HFFc6 (cell line): ENCODE data around the gene SNCAIP. TPM values are rescaled to one million over a fixed set of nuclear protein-coding genes. Genes with fewer than 3 reads are reported as not detected.

Experiments
- DNase-seq: peaks from one replicate; pipeline ENCODE4 v3.0.0-alpha.2; 2018
- H3K27ac Mint-ChIP-seq: 2 replicates; pipeline ENCODE4 v1.8.0; 2020; ENCODE audit warnings: mild to moderate bottlenecking, mixed read lengths
- H3K27me3 Mint-ChIP-seq: 2 replicates; pipeline ENCODE4 v1.8.0; 2021; ENCODE audit warnings: mild to moderate bottlenecking, moderate library complexity, mixed read lengths; ENCODE audit not compliant: insufficient read depth
- H3K36me3 Mint-ChIP-seq: 2 replicates; pipeline ENCODE4 v1.8.0; 2021; ENCODE audit warnings: low read depth, mixed read lengths
- H3K4me1 Mint-ChIP-seq: 2 replicates; pipeline ENCODE4 v1.8.0; 2020; ENCODE audit warnings: low read depth, mixed read lengths
- H3K4me3 Mint-ChIP-seq: 2 replicates; pipeline ENCODE4 v1.8.0; 2020; ENCODE audit warnings: mild to moderate bottlenecking, moderate library complexity, mixed read lengths
- H3K9me3 Mint-ChIP-seq: 2 replicates; pipeline ENCODE4 v1.8.0; 2020; ENCODE audit warnings: mild to moderate bottlenecking, mixed read lengths
- total RNA-seq, 6 experiments: library from RNA; stranded (reverse); fragmentation: NEBNext Ultra II Directional; extraction: Animal tissue kit (Norgen Biotek cat#: 25700); gene quantifications; 2 replicates in 1 of 6; 3 replicates in 5 of 6; pipeline ENCODE4 v1.2.3, GENCODE V29; 2021
- TF ChIP-seq, protein P1 (sequence below): fragments of 200-600 bp; sonication (generic); IDR thresholded peaks from 2 replicates; pipeline ENCODE4 v1.5.0; 2021; ENCODE audit warnings: antibody characterized with exemption, mild to moderate bottlenecking

SNCAIP gene
- total RNA-seq, 6 experiments from 2014 or later = 0.09 to 2.7 (median 1.3) TPM

DNA sequence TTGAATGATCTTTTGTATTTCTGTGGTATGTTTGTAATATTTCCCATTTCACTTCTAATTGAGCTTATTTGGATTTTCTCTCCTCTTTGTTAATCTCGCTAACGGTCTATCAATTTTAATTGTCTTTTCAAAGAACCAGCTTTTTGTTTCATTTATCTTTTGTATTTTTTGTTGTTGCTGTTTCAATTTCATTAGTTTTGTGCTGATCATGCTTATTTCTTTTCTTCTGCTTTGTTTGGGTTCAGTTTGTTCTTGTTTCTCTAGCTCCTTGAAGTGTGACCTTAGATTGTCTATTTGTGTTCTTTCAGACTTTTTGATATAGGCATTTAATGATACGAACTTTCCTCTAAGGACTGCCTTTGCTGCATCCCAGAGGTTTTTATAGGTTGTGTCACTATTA lies 28.4 kb upstream of the SNCAIP start:
- DNase-seq = no peak
- H3K36me3 Mint-ChIP-seq = no peaks in the 10 kb centered on the region
- H3K4me1 Mint-ChIP-seq = no peaks in the 10 kb centered on the region
- H3K27ac Mint-ChIP-seq = no peak overlapping the region
- no peak overlapping the region for H3K4me3 Mint-ChIP-seq
- no peaks in the 10 kb centered on the region for H3K9me3 Mint-ChIP-seq
- TF ChIP-seq, protein P1, sequence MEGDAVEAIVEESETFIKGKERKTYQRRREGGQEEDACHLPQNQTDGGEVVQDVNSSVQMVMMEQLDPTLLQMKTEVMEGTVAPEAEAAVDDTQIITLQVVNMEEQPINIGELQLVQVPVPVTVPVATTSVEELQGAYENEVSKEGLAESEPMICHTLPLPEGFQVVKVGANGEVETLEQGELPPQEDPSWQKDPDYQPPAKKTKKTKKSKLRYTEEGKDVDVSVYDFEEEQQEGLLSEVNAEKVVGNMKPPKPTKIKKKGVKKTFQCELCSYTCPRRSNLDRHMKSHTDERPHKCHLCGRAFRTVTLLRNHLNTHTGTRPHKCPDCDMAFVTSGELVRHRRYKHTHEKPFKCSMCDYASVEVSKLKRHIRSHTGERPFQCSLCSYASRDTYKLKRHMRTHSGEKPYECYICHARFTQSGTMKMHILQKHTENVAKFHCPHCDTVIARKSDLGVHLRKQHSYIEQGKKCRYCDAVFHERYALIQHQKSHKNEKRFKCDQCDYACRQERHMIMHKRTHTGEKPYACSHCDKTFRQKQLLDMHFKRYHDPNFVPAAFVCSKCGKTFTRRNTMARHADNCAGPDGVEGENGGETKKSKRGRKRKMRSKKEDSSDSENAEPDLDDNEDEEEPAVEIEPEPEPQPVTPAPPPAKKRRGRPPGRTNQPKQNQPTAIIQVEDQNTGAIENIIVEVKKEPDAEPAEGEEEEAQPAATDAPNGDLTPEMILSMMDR = no peak
- peaks cover 5% of the 10 kb centered on the region; the same call in 1 of the 2 replicates for H3K27me3 Mint-ChIP-seq

DNA sequence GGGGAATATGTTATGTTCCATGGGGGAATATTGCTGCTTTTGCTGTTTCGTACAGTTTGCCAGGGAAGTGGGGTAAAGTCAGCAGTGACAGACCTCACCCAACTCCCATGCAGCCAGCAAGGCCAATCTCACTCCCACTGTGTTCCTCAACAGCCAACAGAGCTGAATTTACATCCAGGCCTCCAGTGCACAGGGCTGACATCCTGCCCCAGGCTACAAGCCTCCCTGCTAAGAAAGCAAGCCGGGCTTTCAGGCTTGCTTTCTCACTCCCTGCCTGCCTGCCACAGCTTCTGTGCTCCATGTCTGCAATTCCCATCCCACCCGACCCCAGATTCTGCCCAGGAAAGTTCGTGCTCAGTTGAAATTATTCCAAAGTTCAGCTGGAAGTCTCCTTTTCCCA lies 25.5 kb upstream of the SNCAIP start:
- Mint-ChIP-seq H3K27ac (no peak overlapping the region), H3K4me3 (no peak overlapping the region), H3K36me3 (no peaks in the 10 kb centered on the region), H3K9me3 (no peaks in the 10 kb centered on the region), H3K4me1 (peaks cover 6% of the 10 kb centered on the region; the same call in 1 of the 2 replicates), H3K27me3 (peaks cover 7% of the 10 kb centered on the region)
- TF ChIP-seq, protein P1 = no peak
- DNase-seq = no peak

DNA sequence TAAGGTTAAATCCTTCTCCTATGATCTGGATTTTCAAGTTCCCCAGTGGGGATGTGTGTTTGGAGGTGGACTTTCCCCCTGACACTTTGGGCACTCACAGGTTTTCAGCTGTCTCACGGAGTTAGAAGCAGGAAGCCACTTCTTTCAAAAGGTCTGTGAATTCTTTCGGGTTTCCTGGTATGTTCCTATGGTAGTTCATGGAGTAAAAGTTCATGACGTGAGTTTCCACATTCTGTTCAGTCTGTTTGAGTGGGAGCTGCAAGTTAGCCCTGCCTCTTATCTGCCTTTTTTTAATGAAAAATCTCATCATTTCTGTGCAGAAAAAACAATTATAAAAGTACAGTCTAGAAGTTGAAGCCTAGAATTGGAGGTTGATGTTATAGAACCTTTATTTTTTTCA lies 24.9 kb upstream of the SNCAIP start:
- Mint-ChIP-seq H3K4me1 (peaks cover 6% of the 10 kb centered on the region; the same call in 1 of the 2 replicates), H3K4me3 (no peak overlapping the region), H3K9me3 (no peaks in the 10 kb centered on the region), H3K36me3 (no peaks in the 10 kb centered on the region), H3K27me3 (peaks cover 7% of the 10 kb centered on the region), H3K27ac (no peak overlapping the region)
- TF ChIP-seq, protein P1 = no peak
- DNase-seq = no peak

DNA sequence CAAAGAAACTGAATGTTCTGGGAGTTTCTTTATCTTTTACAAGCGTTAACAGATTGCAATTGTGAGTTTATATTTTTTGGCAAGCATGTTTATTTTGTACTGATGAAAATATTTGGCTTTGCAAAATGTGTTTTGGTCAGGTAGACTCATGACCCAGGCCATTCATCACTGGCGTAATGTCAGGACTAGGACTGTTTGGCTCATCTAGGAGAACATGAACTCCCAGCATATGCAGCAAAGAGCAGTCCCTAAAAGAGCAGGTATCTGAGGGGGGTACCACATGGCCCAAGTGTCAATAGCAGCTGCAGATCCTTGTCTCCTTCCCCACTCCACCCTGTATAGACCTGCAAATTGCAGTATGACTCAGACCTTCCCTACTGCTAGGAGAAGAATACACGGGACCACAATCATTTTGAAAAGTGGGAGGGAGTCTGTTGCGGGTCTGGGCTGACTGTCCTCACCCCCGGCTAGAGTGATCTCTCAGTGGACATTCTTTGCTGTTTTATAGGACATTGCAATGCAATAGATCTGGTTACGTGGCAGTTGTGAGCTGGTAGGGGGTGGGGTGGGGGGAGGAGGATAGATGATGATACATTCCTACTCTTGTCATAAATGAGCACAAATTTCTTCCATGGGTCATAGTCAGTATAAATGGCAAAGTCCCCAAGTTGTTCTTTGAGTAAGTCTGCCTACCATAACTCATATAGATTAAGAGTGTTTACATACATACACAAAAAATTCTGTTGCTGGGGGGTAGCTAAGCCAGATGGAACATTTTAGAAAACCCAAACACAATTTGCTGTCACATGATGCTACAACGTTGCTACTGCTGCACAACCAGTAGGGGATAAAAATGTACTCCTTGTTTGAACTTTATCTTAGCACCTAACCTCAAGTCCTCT lies 20.8 kb upstream of the SNCAIP start:
- Mint-ChIP-seq H3K4me3 (no peak overlapping the region), H3K9me3 (no peaks in the 10 kb centered on the region), H3K27ac (no peak overlapping the region), H3K27me3 (peaks cover 5% of the 10 kb centered on the region), H3K4me1 (peaks cover 6% of the 10 kb centered on the region; the same call in 1 of the 2 replicates), H3K36me3 (no peaks in the 10 kb centered on the region)
- TF ChIP-seq, protein P1 = no peak
- no peak for DNase-seq

DNA sequence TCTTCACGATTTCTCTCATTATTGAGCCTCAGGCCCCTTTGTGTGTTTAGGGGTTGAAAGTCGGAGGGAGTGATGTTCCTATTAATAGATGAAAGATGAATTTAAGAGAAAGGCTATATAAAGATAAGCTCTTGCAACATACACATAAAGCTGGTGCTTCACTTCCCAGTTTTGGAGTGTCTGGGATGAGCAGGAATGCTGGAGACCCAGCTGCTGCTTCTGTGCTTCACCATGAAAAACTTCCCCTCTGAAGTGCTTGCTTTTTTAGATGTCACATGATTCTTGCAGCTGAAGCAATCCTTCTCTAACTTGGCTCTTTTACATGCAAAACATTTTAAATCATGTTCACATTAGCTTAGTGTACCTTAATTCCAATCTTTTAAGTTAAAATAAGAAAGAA lies 19.7 kb upstream of the SNCAIP start:
- Mint-ChIP-seq H3K27ac (no peak overlapping the region), H3K4me1 (peaks cover 6% of the 10 kb centered on the region; the same call in 1 of the 2 replicates), H3K4me3 (no peak overlapping the region), H3K27me3 (peaks cover 2% of the 10 kb centered on the region; the same call in 1 of the 2 replicates), H3K9me3 (no peaks in the 10 kb centered on the region), H3K36me3 (no peaks in the 10 kb centered on the region)
- TF ChIP-seq, protein P1 = no peak
- DNase-seq = no peak
